Measurements from ENCODE around the gene AGAP2. TPM values are rescaled to one million over a fixed set of nuclear protein-coding genes. Genes with fewer than 3 reads are reported as not detected.
A peak's percentile ranks its signal among the peaks of the same experiment; 100 is the strongest.

The AGAP2 gene
- total and polyA plus RNA-seq, 2 donors (not counting 1 experiment from before 2014, with no cell fraction given) = 22.2 to 27.0 TPM

DNA sequence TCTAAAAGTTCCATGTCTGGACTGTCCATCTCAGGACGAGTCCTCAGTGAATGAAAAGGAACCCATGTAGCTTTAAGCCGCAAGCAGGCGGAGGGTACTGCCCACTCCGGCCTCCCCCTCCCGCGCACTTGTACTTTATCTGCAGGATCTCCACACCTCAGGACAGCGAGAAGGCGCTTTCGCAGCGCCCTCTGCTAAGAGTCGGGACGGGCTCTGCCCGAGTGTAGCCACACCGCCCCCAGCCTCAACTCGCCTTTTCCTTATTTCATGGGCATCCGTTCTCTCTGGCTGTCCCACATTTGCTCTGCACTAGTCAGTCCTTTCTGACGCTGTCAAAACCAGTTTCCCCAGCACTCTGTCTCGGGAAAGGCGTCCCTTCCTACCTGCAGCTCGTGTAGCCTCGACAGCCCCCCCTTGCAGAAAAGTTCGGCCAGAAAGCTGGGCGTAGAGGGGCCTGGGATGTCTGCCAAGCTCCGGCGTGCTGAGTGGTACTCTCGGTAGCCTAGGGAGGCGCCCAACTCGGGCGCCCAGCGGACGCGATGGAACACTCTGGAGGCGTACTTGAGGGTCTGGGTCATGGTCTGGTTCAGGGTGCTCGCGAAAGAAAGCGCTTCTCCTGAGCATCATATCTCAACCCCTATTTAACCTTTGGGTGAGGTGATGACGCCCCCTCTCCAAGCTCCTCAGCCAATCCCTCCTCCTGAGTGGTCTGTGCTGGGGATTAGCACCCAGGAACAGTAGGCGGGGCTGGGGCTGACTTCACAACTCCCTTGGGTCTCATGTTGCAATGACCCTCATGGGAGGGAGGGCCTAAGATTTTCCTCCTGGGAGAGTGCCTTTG, 28.1 kb upstream of the AGAP2 start, which contains the start of gene CYP27B1:
Gene CYP27B1, minus strand, starts transcription at position 615 of the 841 bp plus-strand sequence. Its CDS starts 37 bp downstream, at position 578.
- TF ChIP-seq EZH2 (IDR thresholded peaks at IDR 0.05; ENCODE audit: borderline replicate concordance, insufficient read depth, low read depth, low read length, poor library complexity, severe bottlenecking) = peak; percentile 43
- TF ChIP-seq, protein P1, sequence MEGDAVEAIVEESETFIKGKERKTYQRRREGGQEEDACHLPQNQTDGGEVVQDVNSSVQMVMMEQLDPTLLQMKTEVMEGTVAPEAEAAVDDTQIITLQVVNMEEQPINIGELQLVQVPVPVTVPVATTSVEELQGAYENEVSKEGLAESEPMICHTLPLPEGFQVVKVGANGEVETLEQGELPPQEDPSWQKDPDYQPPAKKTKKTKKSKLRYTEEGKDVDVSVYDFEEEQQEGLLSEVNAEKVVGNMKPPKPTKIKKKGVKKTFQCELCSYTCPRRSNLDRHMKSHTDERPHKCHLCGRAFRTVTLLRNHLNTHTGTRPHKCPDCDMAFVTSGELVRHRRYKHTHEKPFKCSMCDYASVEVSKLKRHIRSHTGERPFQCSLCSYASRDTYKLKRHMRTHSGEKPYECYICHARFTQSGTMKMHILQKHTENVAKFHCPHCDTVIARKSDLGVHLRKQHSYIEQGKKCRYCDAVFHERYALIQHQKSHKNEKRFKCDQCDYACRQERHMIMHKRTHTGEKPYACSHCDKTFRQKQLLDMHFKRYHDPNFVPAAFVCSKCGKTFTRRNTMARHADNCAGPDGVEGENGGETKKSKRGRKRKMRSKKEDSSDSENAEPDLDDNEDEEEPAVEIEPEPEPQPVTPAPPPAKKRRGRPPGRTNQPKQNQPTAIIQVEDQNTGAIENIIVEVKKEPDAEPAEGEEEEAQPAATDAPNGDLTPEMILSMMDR (IDR thresholded peaks at IDR 0.05) = no peak
- H2AFZ ChIP-seq (ENCODE audit: insufficient read depth, low read depth, low read length, poor library complexity, severe bottlenecking) = peak within 1 kb of the TSS; percentile 77
- no peak within 1 kb of the TSS for H3K27ac ChIP-seq (ENCODE audit: low read length in 2 of 2)
- H3K9me3 Mint-ChIP-seq (ENCODE audit: insufficient read depth) = no peaks in the 10 kb centered on the region
- H3K27me3 Mint-ChIP-seq = peaks cover 24% of the 10 kb centered on the region
- 6% methylated on average over 32 of the region's 38 CpGs for WGBS (ENCODE audit: insufficient coverage)
- peak within 1 kb of the TSS; percentile 87 for H3K4me2 ChIP-seq (replicated peaks; ENCODE audit: low read depth, low read length, poor library complexity, severe bottlenecking)
- peaks cover 22% of the 10 kb centered on the region for H3K79me2 ChIP-seq (ENCODE audit: control insufficient read depth, insufficient read depth, low read length)
- peak; percentile 4 for ATAC-seq (ENCODE audit: low read depth)
- peaks cover 0 to 13% (median 0%) of the 10 kb centered on the region in 3 donors for H3K9me3 ChIP-seq (ENCODE audit: control extremely low read depth in 1 of 3, control insufficient read depth in 2 of 3, insufficient read depth in 1 of 3, low read length in 2 of 3)
- intact Hi-C loops (cut with micrococcal nuclease) = no loop called here
- H3K4me3 Mint-ChIP-seq = peak within 1 kb of the TSS; percentile 93
- peak within 1 kb of the TSS; percentile 64 for H3K9ac ChIP-seq (ENCODE audit: low read length)
- POLR2A ChIA-PET = interaction anchor here (0.6 to 1.1 kb wide), 2 partner anchors 11 to 270 kb away, joined by 4 read pairs; no protein-coding TSS in a partner anchor
- peaks cover 37 to 38% of the 10 kb centered on the region in 2 donors for H3K4me1 ChIP-seq (ENCODE audit: control insufficient read depth in 2 of 2, insufficient read depth in 2 of 2, low read length in 2 of 2)
- peak within 1 kb of the TSS; percentile 33 for H3K27ac Mint-ChIP-seq
- peaks cover 0 to 38% (median 26%) of the 10 kb centered on the region in 4 experiments for H3K27me3 ChIP-seq (replicated peaks in 1 of 4; ENCODE audit: control extremely low read depth in 1 of 4, control insufficient read depth in 3 of 4, insufficient read depth in 4 of 4, low read length in 3 of 4)
- DNase-seq = peak; percentile 39
- H3K36me3 ChIP-seq (replicated peaks in 1 of 2; ENCODE audit: control extremely low read depth in 1 of 2, control insufficient read depth in 1 of 2, extremely low read depth in 1 of 2, insufficient read depth in 2 of 2, low read length in 1 of 2) = peaks cover 0 to 5% of the 10 kb centered on the region in 2 experiments
- H3K4me3 ChIP-seq (ENCODE audit: control extremely low read depth in 1 of 5, extremely low read depth in 1 of 5, insufficient read depth in 1 of 5, low read depth in 2 of 5, low read length in 4 of 5) = peak within 1 kb of the TSS in 4 of 5 experiments; percentile 48 to 63 (median 58)
- CTCF ChIA-PET = interaction anchor here (0.8 to 3.0 kb wide), 7 partner anchors 10 to 139 kb away, joined by 3 to 37 read pairs (median 5); partner anchors contain the start of genes CDK4 and TSFM
- peaks cover 39% of the 10 kb centered on the region for H3K4me1 Mint-ChIP-seq
- peaks cover 22% of the 10 kb centered on the region for H4K20me1 ChIP-seq (ENCODE audit: control insufficient read depth, insufficient read depth, low read length, poor library complexity, severe bottlenecking)
